Duodenal mucosa (tissue), 2 donors: Measurements from ENCODE around the gene NDUFC2.

Source experiments
- H3K27ac ChIP-seq: one replicate; pipeline ENCODE4 v1.7.0; 2013; ENCODE audit warnings: low read depth, low read length
- H3K27me3 ChIP-seq, 2 donors: one replicate each; pipeline ENCODE4 v1.7.0; 2013; ENCODE audit warnings: low read length in 2 of 2, control low read depth in 1 of 2; ENCODE audit not compliant: insufficient read depth in 2 of 2, control insufficient read depth in 1 of 2
- H3K36me3 ChIP-seq, 2 donors: one replicate each; pipeline ENCODE4 v1.7.0; 2013; ENCODE audit warnings: low read length in 2 of 2, control low read depth in 1 of 2; ENCODE audit not compliant: insufficient read depth in 2 of 2, control insufficient read depth in 1 of 2
- H3K4me1 ChIP-seq, 2 donors: one replicate each; pipeline ENCODE4 v1.7.0; 2013; ENCODE audit warnings: low read length in 2 of 2, control low read depth in 1 of 2; ENCODE audit not compliant: insufficient read depth in 2 of 2, control insufficient read depth in 1 of 2
- H3K4me3 ChIP-seq, 2 donors: one replicate each; pipeline ENCODE4 v1.7.0; 2013; ENCODE audit warnings: low read length in 2 of 2, low read depth in 1 of 2
- H3K9ac ChIP-seq, 2 donors: one replicate each; pipeline ENCODE4 v1.7.0; 2013; ENCODE audit warnings: low read length in 2 of 2, low read depth in 1 of 2
- H3K9me3 ChIP-seq, 2 donors: one replicate each; pipeline ENCODE4 v1.7.0; 2013; ENCODE audit warnings: low read length in 2 of 2, control low read depth in 1 of 2; ENCODE audit not compliant: control insufficient read depth in 1 of 2

The NDUFC2 gene

DNA sequence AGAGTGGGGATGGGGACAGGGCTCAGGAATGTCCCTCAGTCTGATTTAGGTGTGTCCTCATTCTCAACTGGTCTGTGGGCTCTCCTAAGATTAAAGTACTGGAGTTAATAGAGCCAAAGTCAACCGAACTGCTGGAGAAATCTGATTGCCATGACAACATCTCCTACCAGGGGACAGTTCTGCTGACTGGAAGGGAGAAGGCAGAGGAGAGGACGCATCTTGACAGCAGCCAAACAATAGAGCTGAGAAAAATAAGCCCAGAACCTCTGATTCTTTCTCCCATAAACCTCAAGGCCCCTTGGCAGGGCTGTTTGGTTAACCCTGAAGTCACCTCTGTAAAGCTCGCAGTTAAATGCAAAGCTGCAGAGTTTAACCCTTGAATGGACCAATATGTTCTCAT is 59.4 kb downstream of the NDUFC2 start:
- H3K4me3 ChIP-seq, result no peak overlapping the region
- H3K9ac ChIP-seq, result no peak overlapping the region
- peaks cover 0 to 11% of the 10 kb centered on the region in 2 donors for H3K36me3 ChIP-seq
- no peak overlapping the region for H3K27ac ChIP-seq
- peaks cover 0 to 8% of the 10 kb centered on the region in 2 donors for H3K4me1 ChIP-seq
- no peaks in the 10 kb centered on the region for H3K27me3 ChIP-seq
- H3K9me3 ChIP-seq, result no peaks in the 10 kb centered on the region

DNA sequence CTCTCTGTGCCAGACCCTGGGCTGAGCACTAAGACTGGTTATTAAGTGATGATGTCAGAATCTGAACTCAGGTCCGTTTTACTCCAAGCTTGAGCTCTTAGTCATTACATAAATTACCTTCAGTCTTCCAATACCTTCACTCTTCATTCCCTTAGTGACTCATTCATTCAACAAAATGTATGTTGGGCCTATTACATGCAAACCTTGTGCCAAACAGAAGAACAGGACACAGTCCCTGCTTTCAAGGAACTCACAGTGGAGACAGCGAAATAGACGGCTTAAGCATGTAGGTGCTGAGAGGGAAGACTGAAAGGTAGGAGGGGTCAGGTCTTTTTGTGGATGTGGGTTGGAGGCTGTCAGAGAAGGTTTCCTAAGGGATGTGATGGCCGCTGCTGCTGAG is 59.9 kb downstream of the NDUFC2 start:
- Histone ChIP-seq H3K36me3 (peaks cover 0 to 11% of the 10 kb centered on the region in 2 donors), H3K4me3 (no peak overlapping the region), H3K9me3 (no peaks in the 10 kb centered on the region), H3K9ac (no peak overlapping the region), H3K4me1 (peaks cover 0 to 8% of the 10 kb centered on the region in 2 donors), H3K27me3 (no peaks in the 10 kb centered on the region), H3K27ac (no peak overlapping the region)
